GM12801 (cell line): ENCODE data around the gene ROCK2.

Source experiments
- TF ChIP-seq, protein P1 (sequence below): IDR thresholded peaks from one replicate; pipeline ENCODE4 v1.5.1; 2011; ENCODE audit warnings: control low read depth; ENCODE audit not compliant: insufficient read length; ENCODE audit errors: extremely low read depth

The ROCK2 gene

DNA sequence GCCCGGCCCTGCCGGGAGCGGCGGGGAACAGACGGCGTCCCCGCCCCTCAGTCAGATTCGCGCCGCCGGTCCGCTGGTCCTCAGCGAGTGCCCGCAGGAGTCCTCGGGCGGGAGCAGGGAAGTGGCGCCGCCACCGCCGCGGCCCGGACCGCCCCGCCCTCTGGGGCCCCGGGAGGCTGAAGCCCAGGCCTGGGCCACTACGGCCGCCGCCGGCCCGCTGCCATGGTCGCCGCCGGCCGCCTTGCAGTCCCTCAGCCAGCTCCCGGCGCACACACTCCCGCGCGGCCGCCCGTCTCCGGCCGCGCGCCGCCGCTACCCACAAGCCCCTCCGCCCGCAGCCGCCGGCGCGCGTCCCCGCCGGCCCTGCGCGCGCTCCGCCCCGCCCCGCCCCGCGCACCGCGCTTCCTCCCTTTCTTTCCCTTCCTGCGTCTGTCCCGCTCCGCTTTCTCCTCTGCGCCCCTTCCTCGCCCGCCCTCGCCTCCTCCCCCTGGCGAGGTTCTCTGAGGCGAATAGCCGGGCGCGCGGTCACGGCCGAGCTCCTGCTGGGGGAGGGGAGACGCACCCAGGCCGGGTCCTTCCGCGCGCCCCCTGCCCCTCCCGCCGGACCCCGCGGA is at the start of gene ROCK2:
Gene ROCK2, minus strand, starts transcription at position 295 of the 614 bp plus-strand sequence. CDS start 500 bp downstream, outside the sequence.
- TF ChIP-seq, protein P1, sequence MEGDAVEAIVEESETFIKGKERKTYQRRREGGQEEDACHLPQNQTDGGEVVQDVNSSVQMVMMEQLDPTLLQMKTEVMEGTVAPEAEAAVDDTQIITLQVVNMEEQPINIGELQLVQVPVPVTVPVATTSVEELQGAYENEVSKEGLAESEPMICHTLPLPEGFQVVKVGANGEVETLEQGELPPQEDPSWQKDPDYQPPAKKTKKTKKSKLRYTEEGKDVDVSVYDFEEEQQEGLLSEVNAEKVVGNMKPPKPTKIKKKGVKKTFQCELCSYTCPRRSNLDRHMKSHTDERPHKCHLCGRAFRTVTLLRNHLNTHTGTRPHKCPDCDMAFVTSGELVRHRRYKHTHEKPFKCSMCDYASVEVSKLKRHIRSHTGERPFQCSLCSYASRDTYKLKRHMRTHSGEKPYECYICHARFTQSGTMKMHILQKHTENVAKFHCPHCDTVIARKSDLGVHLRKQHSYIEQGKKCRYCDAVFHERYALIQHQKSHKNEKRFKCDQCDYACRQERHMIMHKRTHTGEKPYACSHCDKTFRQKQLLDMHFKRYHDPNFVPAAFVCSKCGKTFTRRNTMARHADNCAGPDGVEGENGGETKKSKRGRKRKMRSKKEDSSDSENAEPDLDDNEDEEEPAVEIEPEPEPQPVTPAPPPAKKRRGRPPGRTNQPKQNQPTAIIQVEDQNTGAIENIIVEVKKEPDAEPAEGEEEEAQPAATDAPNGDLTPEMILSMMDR: no peak

DNA sequence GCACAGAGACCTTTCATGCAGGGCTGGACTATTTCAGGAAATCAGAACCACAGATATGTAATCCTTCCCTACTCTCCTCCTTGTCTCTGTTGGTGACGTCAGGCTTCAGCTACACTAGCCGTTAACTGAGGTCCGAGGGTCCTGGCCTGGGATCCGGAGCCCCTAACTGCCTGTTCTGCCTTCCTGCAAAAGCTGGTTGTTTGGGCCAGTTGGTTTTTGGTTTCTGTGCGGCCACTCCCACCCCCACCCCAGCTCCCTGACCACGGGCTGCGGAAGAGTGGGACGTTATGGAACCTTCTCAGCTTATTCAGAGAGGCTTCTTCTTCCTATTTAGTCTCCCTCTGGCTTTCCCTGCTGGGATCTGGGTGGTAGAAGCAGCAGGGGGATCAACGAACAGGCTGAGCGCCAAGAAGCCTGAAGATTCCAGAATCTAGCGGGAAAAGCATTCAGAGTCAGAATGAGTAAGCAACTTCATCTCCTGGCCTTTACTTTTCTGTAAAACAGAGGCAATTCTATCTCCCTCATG is 49.3 kb upstream of the ROCK2 start:
- TF ChIP-seq, protein P1: no peak

DNA sequence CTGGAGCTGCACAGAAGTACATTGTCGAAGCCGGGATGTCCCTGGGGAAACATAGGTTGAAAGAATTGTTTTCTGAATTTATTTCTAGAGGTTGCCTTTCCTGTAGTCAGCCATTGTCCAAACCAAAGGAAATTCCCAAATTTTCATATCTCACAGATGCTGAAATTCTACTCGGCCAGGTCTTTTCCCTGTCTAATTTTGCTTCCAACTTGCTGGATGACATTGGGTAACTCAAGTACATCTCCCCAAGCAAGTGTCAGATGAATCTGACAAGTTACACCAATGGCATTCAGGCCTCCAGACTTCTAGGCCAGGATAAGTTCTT is 47.5 kb upstream of the ROCK2 start:
- TF ChIP-seq, protein P1: no peak

DNA sequence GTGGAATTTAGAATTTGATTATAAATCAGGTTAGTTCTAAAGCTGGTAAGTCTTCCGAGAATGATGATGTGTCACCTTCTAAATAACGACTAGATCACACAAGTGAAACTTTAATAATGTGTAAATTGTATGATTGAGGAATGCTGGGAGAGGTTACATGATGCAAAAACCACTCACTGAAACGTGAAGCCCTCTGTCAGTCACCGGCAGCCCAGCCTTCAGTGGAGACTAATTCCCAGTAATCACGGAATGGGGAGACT is 45.9 kb upstream of the ROCK2 start:
- TF ChIP-seq, protein P1: no peak

DNA sequence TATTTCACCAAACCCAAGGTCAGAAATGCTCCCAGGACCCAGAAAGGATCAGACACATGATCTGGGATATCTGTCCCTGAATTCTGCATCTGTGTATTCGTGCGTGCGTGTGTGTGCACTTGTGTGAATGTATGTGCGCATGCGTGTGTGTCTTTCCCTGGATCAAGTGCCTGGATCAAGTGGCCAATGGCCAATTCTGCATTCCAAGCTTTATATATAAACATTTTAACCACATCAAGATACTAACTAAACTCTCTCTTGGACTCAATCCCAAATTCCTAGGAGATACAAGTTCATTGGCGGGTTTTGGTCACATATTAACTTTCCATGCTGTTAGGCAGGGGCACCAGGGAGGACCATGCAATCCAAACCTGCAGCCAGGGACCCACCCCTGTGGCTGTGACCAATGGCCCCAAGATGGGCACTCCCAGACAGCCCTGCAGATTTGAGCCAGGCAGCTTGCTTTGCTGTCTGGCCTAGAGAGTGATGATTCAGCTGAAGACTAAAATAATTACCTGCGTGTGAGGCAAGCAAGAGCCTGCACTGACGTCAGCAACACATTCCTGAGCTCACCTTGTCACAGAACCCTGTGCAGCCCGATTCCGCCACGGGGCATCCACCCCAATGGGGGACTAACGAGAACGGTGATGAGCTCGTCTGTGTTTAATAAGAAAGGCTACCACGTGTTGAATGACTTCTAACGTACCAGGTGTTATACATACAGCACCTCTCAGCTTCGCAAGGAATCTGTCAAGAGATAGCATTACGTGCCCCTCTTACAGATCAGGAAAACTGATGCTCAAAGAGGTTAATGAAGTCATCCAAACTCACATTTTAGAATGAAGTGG is 45.3 kb upstream of the ROCK2 start:
- TF ChIP-seq, protein P1: no peak

DNA sequence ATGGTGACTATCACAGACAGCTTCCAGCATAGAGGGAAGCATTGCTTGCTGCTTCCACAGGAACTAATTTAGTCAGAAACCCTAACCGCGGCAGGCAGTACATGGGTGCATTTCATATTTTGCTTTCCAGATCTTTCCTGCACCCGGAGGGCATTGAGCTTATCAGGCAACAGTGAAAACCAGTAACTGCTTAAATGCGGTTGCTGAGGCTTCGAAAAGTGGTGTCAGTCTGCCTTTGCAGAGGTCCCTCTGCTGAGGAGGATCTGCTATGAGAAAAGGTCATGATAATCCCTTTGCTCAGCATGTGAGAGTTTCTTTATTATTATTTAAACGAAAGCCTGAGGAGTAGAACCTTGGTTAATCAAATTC is 44.6 kb upstream of the ROCK2 start:
- TF ChIP-seq, protein P1: no peak

DNA sequence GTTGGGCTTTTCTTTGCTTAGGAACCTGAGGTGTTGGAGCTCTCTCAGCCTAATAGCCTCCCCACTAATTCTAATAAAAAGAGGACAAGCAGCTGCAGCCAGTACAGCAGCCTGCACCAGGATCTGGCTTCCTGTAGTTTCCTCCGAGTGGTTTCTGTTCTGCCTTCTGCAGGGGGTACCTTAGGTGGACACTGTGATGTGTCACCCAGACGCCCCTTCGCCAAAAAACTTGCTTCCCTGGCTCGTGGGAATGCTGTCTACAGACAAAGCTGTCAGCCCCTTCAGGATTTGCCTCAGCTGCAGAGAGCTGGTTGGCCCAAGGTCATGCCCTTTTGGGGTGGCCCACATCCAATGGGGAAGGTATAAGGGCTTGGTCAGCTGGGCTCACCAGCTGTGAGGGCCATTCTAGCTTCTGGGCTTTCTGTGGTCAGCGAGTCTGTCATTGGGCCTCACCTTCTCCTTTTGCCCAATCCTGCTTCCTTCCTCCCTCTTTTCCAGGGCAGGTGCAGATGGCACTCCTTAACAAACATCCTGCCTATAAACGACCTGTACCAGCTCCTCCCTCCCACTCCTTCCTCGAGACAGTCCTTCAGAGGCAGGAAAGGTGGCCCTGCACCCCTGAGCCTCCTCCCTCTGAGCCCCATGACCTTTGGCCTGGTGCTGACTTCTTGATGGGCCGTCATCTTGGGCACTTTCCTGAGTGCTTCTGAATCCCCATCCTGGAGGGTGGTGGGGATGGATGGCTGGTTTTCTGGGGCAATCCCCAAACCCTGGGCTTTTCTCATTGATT is 44.0 kb upstream of the ROCK2 start:
- TF ChIP-seq, protein P1: no peak
